CD14-positive monocyte (primary cell): Measurements from ENCODE around the gene STARD10. TPM values are rescaled to one million over a fixed set of nuclear protein-coding genes. Genes with fewer than 3 reads are reported as not detected.

Experiments used
- DNase-seq, 3 donors: peaks; one replicate each; pipeline ENCODE4 v3.0.0-alpha.2; 2011 to 2022
- H2AFZ ChIP-seq: 2 replicates; pipeline ENCODE4 v1.6.0; 2012; ENCODE audit warnings: mild to moderate bottlenecking, low read depth, low read length, inconsistent platforms; ENCODE audit not compliant: insufficient read depth, poor library complexity, severe bottlenecking
- H3K27ac ChIP-seq, 2 donors: 1 replicate in 1 of 2; 2 replicates in 1 of 2; pipeline ENCODE4 v1.5.1; 2012 to 2013; ENCODE audit warnings: low read length in 2 of 2, control low read depth in 1 of 2, inconsistent platforms in 1 of 2, low read depth in 1 of 2, mild to moderate bottlenecking in 1 of 2
- H3K27me3 ChIP-seq, 2 donors: one replicate each; pipeline versions ENCODE4 v1.6.0 to v1.6.1; 2011 to 2013; ENCODE audit warnings: low read length in 2 of 2; ENCODE audit not compliant: control insufficient read depth in 2 of 2, insufficient read depth in 2 of 2
- H3K36me3 ChIP-seq, 2 donors: replicated peaks in 1 of 2; 1 replicate in 1 of 2; 2 replicates in 1 of 2; pipeline versions ENCODE4 v1.5.1 to v1.6.1; 2012 to 2013; ENCODE audit warnings: low read length in 2 of 2, control low read depth in 1 of 2, inconsistent platforms in 1 of 2, mild to moderate bottlenecking in 1 of 2; ENCODE audit not compliant: insufficient read depth in 2 of 2, control insufficient read depth in 1 of 2
- H3K4me1 ChIP-seq, 2 donors: 1 replicate in 1 of 2; 2 replicates in 1 of 2; pipeline versions ENCODE4 v1.5.1 to v1.6.1; 2012 to 2013; ENCODE audit warnings: low read length in 2 of 2, control low read depth in 1 of 2, inconsistent platforms in 1 of 2, mild to moderate bottlenecking in 1 of 2, moderate library complexity in 1 of 2; ENCODE audit not compliant: insufficient read depth in 2 of 2, control insufficient read depth in 1 of 2
- H3K4me2 ChIP-seq: replicated peaks from 2 replicates; pipeline ENCODE3; 2012; ENCODE audit warnings: low read length, moderate library complexity, mild to moderate bottlenecking; ENCODE audit not compliant: poor library complexity, severe bottlenecking; ENCODE audit errors: extremely low read depth
- H3K4me3 ChIP-seq, 3 experiments: fragments of 200-600 bp in 1 of 3; sonication (generic) in 1 of 3; replicated peaks in 1 of 3; 1 replicate in 2 of 3; 2 replicates in 1 of 3; pipeline ENCODE4 v1.5.1; 2011 to 2013; ENCODE audit warnings: low read length in 3 of 3, mild to moderate bottlenecking in 3 of 3, control low read depth in 2 of 3, low read depth in 2 of 3, inconsistent platforms in 1 of 3, moderate library complexity in 1 of 3
- H3K79me2 ChIP-seq: 2 replicates; pipeline ENCODE4 v1.6.0; 2012; ENCODE audit warnings: mild to moderate bottlenecking, control low read depth, inconsistent platforms, low read length, moderate library complexity; ENCODE audit not compliant: insufficient read depth
- H3K9ac ChIP-seq: 2 replicates; pipeline ENCODE4 v1.6.0; 2017; ENCODE audit warnings: low read length, mild to moderate bottlenecking; ENCODE audit not compliant: insufficient read depth, poor library complexity, severe bottlenecking
- H3K9me3 ChIP-seq, 2 donors: replicated peaks in 1 of 2; 1 replicate in 1 of 2; 2 replicates in 1 of 2; pipeline versions ENCODE4 v1.5.1 to v1.6.1; 2012 to 2013; ENCODE audit warnings: low read length in 2 of 2, control low read depth in 1 of 2; ENCODE audit not compliant: control insufficient read depth in 1 of 2, insufficient read depth in 1 of 2
- H4K20me1 ChIP-seq: 2 replicates; pipeline ENCODE4 v1.6.0; 2012; ENCODE audit warnings: mild to moderate bottlenecking, low read length, control low read depth, moderate library complexity; ENCODE audit not compliant: insufficient read depth
- H3K27ac Mint-ChIP-seq, 7 donors: one replicate each; pipeline ENCODE4 v1.8.0; 2020; ENCODE audit warnings: mild to moderate bottlenecking in 7 of 7, mixed read lengths in 7 of 7, moderate library complexity in 6 of 7, inconsistent platforms in 2 of 7
- H3K27me3 Mint-ChIP-seq, 3 donors: one replicate each; pipeline ENCODE4 v1.8.0; 2021 to 2022; ENCODE audit warnings: low read depth in 3 of 3, mild to moderate bottlenecking in 3 of 3, mixed read lengths in 3 of 3, moderate library complexity in 3 of 3, inconsistent platforms in 1 of 3
- H3K36me3 Mint-ChIP-seq, 2 donors: one replicate each; pipeline ENCODE4 v1.8.0; 2020; ENCODE audit warnings: mixed read lengths in 2 of 2, inconsistent platforms in 1 of 2, mild to moderate bottlenecking in 1 of 2
- H3K4me1 Mint-ChIP-seq: one replicate; pipeline ENCODE4 v1.8.0; 2020; ENCODE audit warnings: mild to moderate bottlenecking, mixed read lengths
- H3K4me3 Mint-ChIP-seq, 2 donors: one replicate each; pipeline ENCODE4 v1.8.0; 2020; ENCODE audit warnings: mild to moderate bottlenecking in 2 of 2, mixed read lengths in 2 of 2, moderate library complexity in 1 of 2
- H3K9me3 Mint-ChIP-seq, 7 donors: one replicate each; pipeline ENCODE4 v1.8.0; 2020 to 2022; ENCODE audit warnings: mixed read lengths in 7 of 7, mild to moderate bottlenecking in 6 of 7, moderate library complexity in 6 of 7, inconsistent platforms in 2 of 7
- WGBS: methylation state at CpG from one replicate; pipeline ENCODE4 v1.1.5; 2013; ENCODE audit warnings: missing lambda C conversion rate; ENCODE audit not compliant: insufficient coverage; 5-methylcytosine and 5-hydroxymethylcytosine counted together
- intact Hi-C, 2 donors: fragments of 100-400 bp; cut with micrococcal nuclease; formaldehyde crosslinking; loops; one replicate each; pipeline versions ENCODE4 v1.15.0 to v1.15.1; 2023
- polyA plus RNA-seq, 3 donors: library from polyadenylated mRNA; depleted of rRNA in 1 of 3; unstranded in 2 of 3; stranded (reverse) in 1 of 3; fragments of 300-500 nt in 2 of 3; fragments of >200 nt in 1 of 3; fragmentation: Illumina TruSeq in 2 of 3; gene quantifications; 1 replicate in 2 of 3; 2 replicates in 1 of 3; pipeline ENCODE4 v1.2.3, GENCODE V29; 2012 to 2021
- TF ChIP-seq, protein P1 (sequence below): fragments of 200-600 bp; IDR thresholded peaks from one replicate; pipeline ENCODE4 v1.8.0; 2022; ENCODE audit warnings: antibody characterized with exemption, mild to moderate bottlenecking

Gene STARD10
- polyA plus RNA-seq, 3 donors, result 13.6 to 18.7 (median 15.4) TPM

DNA sequence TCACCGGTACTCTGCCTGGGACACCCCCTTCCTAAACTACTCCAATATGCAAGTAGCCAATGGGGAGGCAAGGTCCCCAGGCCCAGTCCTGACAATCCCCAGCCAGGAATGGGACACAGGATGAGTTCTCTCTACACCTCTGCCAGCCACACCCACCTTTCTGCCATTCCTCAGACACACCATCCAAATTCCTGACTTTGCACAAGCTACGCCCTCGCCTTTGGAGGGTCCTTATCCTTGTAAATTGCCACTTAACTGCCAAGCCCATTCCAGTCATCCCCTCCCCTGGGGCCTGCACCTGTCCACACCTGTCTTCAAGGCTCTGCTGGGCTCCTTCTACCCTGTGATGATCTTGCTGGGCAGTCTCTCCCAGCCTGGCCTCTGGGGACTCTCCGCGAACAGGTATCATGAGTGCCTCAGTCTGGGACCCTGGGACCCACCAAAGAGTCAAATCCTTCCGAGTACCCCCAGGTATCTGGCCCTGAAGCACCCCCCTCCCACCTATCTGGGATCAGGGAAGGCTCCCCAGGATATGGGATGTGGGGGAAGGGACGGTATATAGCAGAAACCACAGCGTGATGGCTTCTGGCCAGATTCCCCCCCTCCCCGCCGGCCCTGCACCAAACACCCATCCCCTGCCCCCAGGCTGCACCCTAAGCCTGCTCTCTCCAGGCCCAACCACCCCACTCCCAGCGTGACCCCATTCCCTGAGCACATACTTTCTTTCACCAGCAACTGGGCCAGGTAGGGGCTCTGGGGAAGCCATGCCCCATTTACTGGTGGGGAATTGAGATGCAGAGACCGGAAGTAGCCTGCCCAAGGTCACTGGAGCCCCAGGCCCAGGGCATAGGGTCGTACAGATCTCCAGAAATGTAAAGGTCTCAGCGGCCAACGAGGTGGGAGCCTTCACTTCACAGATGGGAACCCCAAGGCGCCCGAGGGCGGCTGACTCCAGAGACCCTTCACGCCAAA is 42.4 kb downstream of the STARD10 start:
- DNase-seq, result no peak
- peaks cover 5% of the 10 kb centered on the region in 2 donors for H3K36me3 ChIP-seq
- H3K9me3 ChIP-seq, result no peaks in the 10 kb centered on the region
- intact Hi-C loops, result no loop called here
- H2AFZ ChIP-seq, result peak overlapping the region; percentile 74
- H3K4me1 ChIP-seq, result peaks cover 42 to 52% of the 10 kb centered on the region in 2 donors
- H4K20me1 ChIP-seq, result peaks cover 57% of the 10 kb centered on the region
- WGBS, result 35% methylated on average over 13 of the region's 19 CpGs
- Mint-ChIP-seq H3K27me3 (peaks cover 1 to 3% (median 2%) of the 10 kb centered on the region in 3 donors), H3K36me3 (peaks cover 30 to 31% of the 10 kb centered on the region in 2 donors), H3K27ac (peak overlapping the region; percentile 76 to 99 (median 90)), H3K9me3 (peaks cover 0 to 3% (median 0%) of the 10 kb centered on the region in 7 donors), H3K4me3 (peak overlapping the region; percentile 91 to 92), H3K4me1 (peaks cover 57% of the 10 kb centered on the region)
- peak overlapping the region; percentile 68 to 93 (median 89) for H3K4me3 ChIP-seq
- peak overlapping the region; percentile 44 to 89 for H3K27ac ChIP-seq
- TF ChIP-seq, protein P1, sequence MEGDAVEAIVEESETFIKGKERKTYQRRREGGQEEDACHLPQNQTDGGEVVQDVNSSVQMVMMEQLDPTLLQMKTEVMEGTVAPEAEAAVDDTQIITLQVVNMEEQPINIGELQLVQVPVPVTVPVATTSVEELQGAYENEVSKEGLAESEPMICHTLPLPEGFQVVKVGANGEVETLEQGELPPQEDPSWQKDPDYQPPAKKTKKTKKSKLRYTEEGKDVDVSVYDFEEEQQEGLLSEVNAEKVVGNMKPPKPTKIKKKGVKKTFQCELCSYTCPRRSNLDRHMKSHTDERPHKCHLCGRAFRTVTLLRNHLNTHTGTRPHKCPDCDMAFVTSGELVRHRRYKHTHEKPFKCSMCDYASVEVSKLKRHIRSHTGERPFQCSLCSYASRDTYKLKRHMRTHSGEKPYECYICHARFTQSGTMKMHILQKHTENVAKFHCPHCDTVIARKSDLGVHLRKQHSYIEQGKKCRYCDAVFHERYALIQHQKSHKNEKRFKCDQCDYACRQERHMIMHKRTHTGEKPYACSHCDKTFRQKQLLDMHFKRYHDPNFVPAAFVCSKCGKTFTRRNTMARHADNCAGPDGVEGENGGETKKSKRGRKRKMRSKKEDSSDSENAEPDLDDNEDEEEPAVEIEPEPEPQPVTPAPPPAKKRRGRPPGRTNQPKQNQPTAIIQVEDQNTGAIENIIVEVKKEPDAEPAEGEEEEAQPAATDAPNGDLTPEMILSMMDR, result no peak
- peak overlapping the region; percentile 84 for H3K4me2 ChIP-seq
- no peaks in the 10 kb centered on the region for H3K27me3 ChIP-seq
- H3K79me2 ChIP-seq, result peaks cover 55% of the 10 kb centered on the region
- peak overlapping the region; percentile 75 for H3K9ac ChIP-seq

DNA sequence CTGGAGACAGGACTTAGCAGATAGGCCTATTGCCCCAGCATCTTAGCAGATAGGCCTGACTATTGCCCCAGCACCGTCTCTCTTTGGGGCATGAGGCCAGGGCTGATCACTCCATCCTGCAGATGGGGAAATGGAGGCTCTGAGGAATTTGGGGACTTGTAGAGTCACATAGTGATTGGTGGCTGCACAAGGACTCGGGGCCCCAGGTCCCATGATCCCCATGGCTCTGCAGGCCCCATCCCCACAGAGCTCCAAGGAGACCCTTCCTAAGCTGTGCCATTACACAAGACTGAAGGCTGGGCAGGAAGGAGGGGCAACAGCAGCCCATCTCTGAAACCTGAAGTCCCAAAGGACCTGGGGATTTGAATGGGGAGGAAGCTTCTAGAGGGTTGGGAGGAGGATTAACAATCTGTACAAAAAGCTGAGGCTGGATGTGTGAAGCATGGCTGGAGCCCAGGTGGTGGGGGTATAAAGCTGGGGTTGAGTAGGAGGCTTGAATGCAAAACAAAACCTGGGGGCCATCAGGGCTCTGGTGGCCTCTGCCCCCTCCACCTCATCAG is 43.2 kb downstream of the STARD10 start:
- intact Hi-C loops, result no loop called here
- WGBS, result no CpG with 5 or more reads among the region's 2 CpGs
- Histone ChIP-seq H2AFZ (no peak overlapping the region), H3K27ac (no peak overlapping the region), H3K79me2 (peaks cover 63% of the 10 kb centered on the region), H3K9me3 (no peaks in the 10 kb centered on the region), H3K9ac (no peak overlapping the region), H4K20me1 (peaks cover 65% of the 10 kb centered on the region), H3K4me1 (peaks cover 42 to 55% of the 10 kb centered on the region in 2 donors), H3K4me3 (peak overlapping the region in 1 of 3 experiments; percentile 89), H3K36me3 (peaks cover 5 to 7% of the 10 kb centered on the region in 2 donors), H3K4me2 (peak overlapping the region; percentile 84), H3K27me3 (no peaks in the 10 kb centered on the region)
- Mint-ChIP-seq H3K4me1 (peaks cover 56% of the 10 kb centered on the region), H3K4me3 (peak overlapping the region; percentile 91 to 92), H3K27ac (peak overlapping the region in 4 of 7 donors; percentile 33 to 94 (median 66)), H3K9me3 (peaks cover 0 to 2% (median 0%) of the 10 kb centered on the region in 7 donors), H3K36me3 (peaks cover 25 to 28% of the 10 kb centered on the region in 2 donors), H3K27me3 (peaks cover 0 to 3% (median 0%) of the 10 kb centered on the region in 3 donors)
- TF ChIP-seq, protein P1, result no peak
- no peak for DNase-seq
